WTC11 (cell line): Measurements from ENCODE around the gene MPHOSPH6. TPM values are rescaled to one million over a fixed set of nuclear protein-coding genes. Genes with fewer than 3 reads are reported as not detected.

ENCODE experiments used
- ATAC-seq: fragments of 200-7000 bp; cut with Tn5 transposase; 2 replicates; pipeline ENCODE4 v1.10.0; 2021; ENCODE audit warnings: mild to moderate bottlenecking, moderate library complexity
- CTCF ChIA-PET: fragments of 300-600 bp; sonication (Branson Sonifier 250); formaldehyde crosslinking; loops from one replicate; lab custom pipeline; 2021; ENCODE audit warnings: antibody characterized with exemption; lab: Charles Lee
- POLR2A ChIA-PET: fragments of 350-600 bp; sonication (Branson Sonifier 250); formaldehyde crosslinking; loops from one replicate; lab custom pipeline; 2021; ENCODE audit warnings: antibody characterized with exemption; lab: Charles Lee
- DNase-seq: peaks from one replicate; pipeline ENCODE4 v3.0.0; 2021; ENCODE audit warnings: low spot score
- H3K27ac Mint-ChIP-seq: 2 replicates; pipeline ENCODE4 v1.8.0; 2021; ENCODE audit warnings: mixed read lengths
- H3K27me3 Mint-ChIP-seq: 2 replicates; pipeline ENCODE4 v1.8.0; 2021; ENCODE audit warnings: low read depth, mild to moderate bottlenecking, moderate library complexity, mixed read lengths
- H3K36me3 Mint-ChIP-seq: 2 replicates; pipeline ENCODE4 v1.8.0; 2021; ENCODE audit warnings: mixed read lengths
- H3K4me1 Mint-ChIP-seq: 2 replicates; pipeline ENCODE4 v1.8.0; 2022; ENCODE audit warnings: mixed read lengths
- H3K4me3 Mint-ChIP-seq: 2 replicates; pipeline ENCODE4 v1.8.0; 2021; ENCODE audit warnings: mild to moderate bottlenecking, moderate library complexity, mixed read lengths
- H3K9me3 Mint-ChIP-seq: 2 replicates; pipeline ENCODE4 v1.8.0; 2021; ENCODE audit warnings: mixed read lengths
- ESRRA ChIP-seq: sonication (generic); formaldehyde crosslinking; IDR thresholded peaks from 2 replicates; pipeline ENCODE4 v1.8.1; 2022; ENCODE audit warnings: mild to moderate bottlenecking, missing genetic modification reagents, borderline replicate concordance
- SP1 ChIP-seq: sonication (generic); formaldehyde crosslinking; conservative IDR thresholded peaks from 2 replicates; pipeline ENCODE4 v1.8.1; 2022; ENCODE audit warnings: missing genetic modification reagents
- USF2 ChIP-seq: sonication (generic); formaldehyde crosslinking; IDR thresholded peaks from 2 replicates; pipeline ENCODE4 v1.8.1; 2023; ENCODE audit warnings: mild to moderate bottlenecking, missing genetic modification reagents, moderate library complexity
- ZBTB43 ChIP-seq: sonication (generic); formaldehyde crosslinking; IDR thresholded peaks from 2 replicates; pipeline ENCODE4 v1.8.1; 2023; ENCODE audit warnings: mild to moderate bottlenecking, missing genetic modification reagents
- ZNF423 ChIP-seq: fragments of 250-450 bp; sonication (Bioruptor Pico); IDR thresholded peaks from 2 replicates; pipeline ENCODE4 v2.1.2; 2022; ENCODE audit warnings: mild to moderate bottlenecking, moderate library complexity
- ZNF532 ChIP-seq: fragments of 250-450 bp; sonication (Bioruptor Pico); IDR thresholded peaks from 2 replicates; pipeline ENCODE4 v1.9.0; 2021; ENCODE audit warnings: mild to moderate bottlenecking, borderline replicate concordance
- total RNA-seq: library from RNA; stranded (reverse); gene quantifications from 3 replicates; pipeline ENCODE4 v1.2.3, GENCODE V29; 2021
- TF ChIP-seq, protein P1 (sequence below): sonication (generic); formaldehyde crosslinking; IDR thresholded peaks from 2 replicates; pipeline ENCODE4 v1.8.0; 2022; ENCODE audit warnings: missing genetic modification reagents
- TF ChIP-seq, protein P2 (sequence below): fragments of 250-450 bp; sonication (Bioruptor Pico); IDR thresholded peaks from 2 replicates; pipeline ENCODE4 v1.9.0; 2021; ENCODE audit warnings: mild to moderate bottlenecking

MPHOSPH6 gene
- total RNA-seq, 1 experiment from 2014 or later: 30.8 TPM

DNA sequence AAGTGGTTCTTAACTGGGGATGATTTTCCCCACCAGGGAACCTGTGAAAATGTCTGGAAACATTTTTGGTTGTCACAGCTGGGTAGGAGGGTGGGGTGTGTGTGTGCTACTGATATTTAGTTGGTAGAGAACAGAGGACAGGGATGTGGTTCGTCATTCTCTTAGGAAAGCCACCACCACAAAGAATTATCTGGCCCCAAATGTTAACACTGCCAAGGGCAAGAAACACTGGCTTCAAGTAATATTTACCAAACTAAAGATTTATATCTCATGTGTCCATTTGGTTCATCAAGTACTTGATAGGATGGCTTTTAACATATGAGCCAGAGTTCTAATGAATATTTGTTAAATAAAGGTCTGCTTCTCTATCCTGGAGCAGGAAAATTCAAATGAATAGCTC is 19.5 kb downstream of the MPHOSPH6 start (continued):
- TF ChIP-seq, protein P1, sequence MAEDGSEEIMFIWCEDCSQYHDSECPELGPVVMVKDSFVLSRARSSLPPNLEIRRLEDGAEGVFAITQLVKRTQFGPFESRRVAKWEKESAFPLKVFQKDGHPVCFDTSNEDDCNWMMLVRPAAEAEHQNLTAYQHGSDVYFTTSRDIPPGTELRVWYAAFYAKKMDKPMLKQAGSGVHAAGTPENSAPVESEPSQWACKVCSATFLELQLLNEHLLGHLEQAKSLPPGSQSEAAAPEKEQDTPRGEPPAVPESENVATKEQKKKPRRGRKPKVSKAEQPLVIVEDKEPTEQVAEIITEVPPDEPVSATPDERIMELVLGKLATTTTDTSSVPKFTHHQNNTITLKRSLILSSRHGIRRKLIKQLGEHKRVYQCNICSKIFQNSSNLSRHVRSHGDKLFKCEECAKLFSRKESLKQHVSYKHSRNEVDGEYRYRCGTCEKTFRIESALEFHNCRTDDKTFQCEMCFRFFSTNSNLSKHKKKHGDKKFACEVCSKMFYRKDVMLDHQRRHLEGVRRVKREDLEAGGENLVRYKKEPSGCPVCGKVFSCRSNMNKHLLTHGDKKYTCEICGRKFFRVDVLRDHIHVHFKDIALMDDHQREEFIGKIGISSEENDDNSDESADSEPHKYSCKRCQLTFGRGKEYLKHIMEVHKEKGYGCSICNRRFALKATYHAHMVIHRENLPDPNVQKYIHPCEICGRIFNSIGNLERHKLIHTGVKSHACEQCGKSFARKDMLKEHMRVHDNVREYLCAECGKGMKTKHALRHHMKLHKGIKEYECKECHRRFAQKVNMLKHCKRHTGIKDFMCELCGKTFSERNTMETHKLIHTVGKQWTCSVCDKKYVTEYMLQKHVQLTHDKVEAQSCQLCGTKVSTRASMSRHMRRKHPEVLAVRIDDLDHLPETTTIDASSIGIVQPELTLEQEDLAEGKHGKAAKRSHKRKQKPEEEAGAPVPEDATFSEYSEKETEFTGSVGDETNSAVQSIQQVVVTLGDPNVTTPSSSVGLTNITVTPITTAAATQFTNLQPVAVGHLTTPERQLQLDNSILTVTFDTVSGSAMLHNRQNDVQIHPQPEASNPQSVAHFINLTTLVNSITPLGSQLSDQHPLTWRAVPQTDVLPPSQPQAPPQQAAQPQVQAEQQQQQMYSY: no peak

- ATAC-seq: no peak
- Mint-ChIP-seq H3K27ac (no peak overlapping the region), H3K9me3 (peaks cover 11% of the 10 kb centered on the region; the same call in 1 of the 2 replicates), H3K4me3 (no peak overlapping the region), H3K27me3 (no peaks in the 10 kb centered on the region), H3K4me1 (peaks cover 13% of the 10 kb centered on the region), H3K36me3 (peaks cover 45% of the 10 kb centered on the region)
- ChIA-PET POLR2A (no interaction called here), CTCF (no interaction called here)
- TF ChIP-seq SP1 (CRISPR knock-in tag): no peak
- no peak for TF ChIP-seq USF2 (CRISPR knock-in tag)
- no peak for TF ChIP-seq ZNF423 (CRISPR knock-in tag)
- TF ChIP-seq, protein P2, sequence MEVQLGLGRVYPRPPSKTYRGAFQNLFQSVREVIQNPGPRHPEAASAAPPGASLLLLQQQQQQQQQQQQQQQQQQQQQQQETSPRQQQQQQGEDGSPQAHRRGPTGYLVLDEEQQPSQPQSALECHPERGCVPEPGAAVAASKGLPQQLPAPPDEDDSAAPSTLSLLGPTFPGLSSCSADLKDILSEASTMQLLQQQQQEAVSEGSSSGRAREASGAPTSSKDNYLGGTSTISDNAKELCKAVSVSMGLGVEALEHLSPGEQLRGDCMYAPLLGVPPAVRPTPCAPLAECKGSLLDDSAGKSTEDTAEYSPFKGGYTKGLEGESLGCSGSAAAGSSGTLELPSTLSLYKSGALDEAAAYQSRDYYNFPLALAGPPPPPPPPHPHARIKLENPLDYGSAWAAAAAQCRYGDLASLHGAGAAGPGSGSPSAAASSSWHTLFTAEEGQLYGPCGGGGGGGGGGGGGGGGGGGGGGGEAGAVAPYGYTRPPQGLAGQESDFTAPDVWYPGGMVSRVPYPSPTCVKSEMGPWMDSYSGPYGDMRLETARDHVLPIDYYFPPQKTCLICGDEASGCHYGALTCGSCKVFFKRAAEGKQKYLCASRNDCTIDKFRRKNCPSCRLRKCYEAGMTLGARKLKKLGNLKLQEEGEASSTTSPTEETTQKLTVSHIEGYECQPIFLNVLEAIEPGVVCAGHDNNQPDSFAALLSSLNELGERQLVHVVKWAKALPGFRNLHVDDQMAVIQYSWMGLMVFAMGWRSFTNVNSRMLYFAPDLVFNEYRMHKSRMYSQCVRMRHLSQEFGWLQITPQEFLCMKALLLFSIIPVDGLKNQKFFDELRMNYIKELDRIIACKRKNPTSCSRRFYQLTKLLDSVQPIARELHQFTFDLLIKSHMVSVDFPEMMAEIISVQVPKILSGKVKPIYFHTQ (CRISPR knock-in tag): no peak
- TF ChIP-seq ZBTB43 (CRISPR knock-in tag): no peak
- no peak for TF ChIP-seq ZNF532 (CRISPR knock-in tag)
- DNase-seq: no peak
Measured at GRCh38 chr16:82149536-82149935, 20.5 kb downstream of the MPHOSPH6 start.

DNA sequence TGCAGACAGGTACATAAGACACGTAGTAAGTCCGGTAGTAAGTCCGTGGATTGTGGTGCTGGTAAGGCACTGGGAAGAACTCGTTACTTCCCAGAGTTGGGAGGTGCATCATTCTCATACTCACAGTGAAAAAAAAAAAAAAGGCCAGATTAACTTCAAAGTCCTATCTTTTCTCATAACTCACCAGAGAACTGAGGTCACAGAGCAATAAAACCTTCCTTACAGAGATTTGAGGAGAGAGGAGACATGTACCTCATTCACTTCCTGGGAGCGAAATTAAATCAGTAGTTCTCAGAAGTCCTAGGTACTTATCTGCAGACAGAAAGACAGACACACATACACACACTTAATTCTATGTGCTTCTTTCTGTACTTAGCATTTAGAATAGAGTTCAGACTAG is 22.5 kb downstream of the MPHOSPH6 start:
- Mint-ChIP-seq H3K4me1 (peaks cover 6% of the 10 kb centered on the region), H3K27me3 (no peaks in the 10 kb centered on the region), H3K4me3 (no peak overlapping the region), H3K36me3 (peaks cover 48% of the 10 kb centered on the region), H3K9me3 (peaks cover 6% of the 10 kb centered on the region; the same call in 1 of the 2 replicates), H3K27ac (no peak overlapping the region)
- no peak for TF ChIP-seq ESRRA
- DNase-seq (no peak), ATAC-seq (no peak)
- ChIA-PET CTCF (no interaction called here), POLR2A (no interaction called here)
